SK-N-SH treated with all-trans-retinoic acid at 6 μM for 48 hours (cell line): Measurements from ENCODE around the gene MBD5.

Experiments used
- ARNTL ChIP-seq: fragments of 450-650 bp; formaldehyde crosslinking; IDR thresholded peaks from 2 replicates; pipeline ENCODE4 v1.5.0; 2020; ENCODE audit warnings: low read depth, mild to moderate bottlenecking, moderate library complexity, borderline replicate concordance
- OSR1 ChIP-seq: fragments of 250-450 bp; sonication (Bioruptor Pico); IDR thresholded peaks from 2 replicates; pipeline ENCODE4 v1.8.0; 2022; ENCODE audit warnings: moderate library complexity, mild to moderate bottlenecking, inconsistent platforms
- PATZ1 ChIP-seq: fragments of 250-450 bp; sonication (Bioruptor Pico); IDR thresholded peaks from 2 replicates; pipeline ENCODE4 v1.8.0; 2020; ENCODE audit warnings: mild to moderate bottlenecking, moderate library complexity, borderline replicate concordance
- TCF4 ChIP-seq: fragments of 250-450 bp; sonication (Bioruptor Pico); IDR thresholded peaks from 2 replicates; pipeline ENCODE4 v1.8.0; 2021; ENCODE audit warnings: mild to moderate bottlenecking, moderate library complexity, borderline replicate concordance
- ZFP30 ChIP-seq: fragments of 450-650 bp; formaldehyde crosslinking; IDR thresholded peaks from 2 replicates; pipeline ENCODE4 v1.5.0; 2022; ENCODE audit warnings: mild to moderate bottlenecking, moderate library complexity
- ZNF565 ChIP-seq: fragments of 450-650 bp; formaldehyde crosslinking; conservative IDR thresholded peaks from 2 replicates; pipeline ENCODE4 v1.5.0; 2020; ENCODE audit warnings: low read depth, mild to moderate bottlenecking, moderate library complexity
- ZNF70 ChIP-seq: fragments of 450-650 bp; formaldehyde crosslinking; IDR thresholded peaks from 2 replicates; pipeline ENCODE4 v1.5.0; 2020; ENCODE audit warnings: mild to moderate bottlenecking, moderate library complexity

- TF ChIP-seq ARNTL (CRISPR knock-in tag) (no peak), TCF4 (no peak), ZNF70 (CRISPR knock-in tag) (no peak), PATZ1 (no peak), ZFP30 (CRISPR knock-in tag) (no peak), OSR1 (CRISPR knock-in tag) (no peak), ZNF565 (CRISPR knock-in tag) (no peak)
Measured at GRCh38 chr2:148048475-148049221, 27.8 kb downstream of the MBD5 start.
